ELF-1 (cell line): ENCODE results near the gene NEUROG2.
"Not testable (repeated sequence)": the region's sequence is repeated elsewhere in the genome, so short reads cannot be mapped to it uniquely, and the experiment has no call there.

ENCODE experiments used
- DNase-seq: peaks from one replicate; pipeline ENCODE4 v3.0.0-alpha.2; 2016; ENCODE audit warnings: low read depth, low spot score

The NEUROG2 gene

GRCh38 chr4:112516066-112516470 lies at the start of gene NEUROG2:
Gene NEUROG2, minus strand, starts transcription at chr4:112516180. Its CDS starts 705 bp downstream, at chr4:112515475.
- DNase-seq = no peak

GRCh38 chr4:112564706-112565270 lies 48.8 kb upstream of the NEUROG2 start:
- no peak for DNase-seq

GRCh38 chr4:112563431-112564200 lies 47.6 kb upstream of the NEUROG2 start:
- no peak for DNase-seq

GRCh38 chr4:112562254-112562879 lies 46.4 kb upstream of the NEUROG2 start:
- DNase-seq = no peak

GRCh38 chr4:112560084-112560483 lies 44.1 kb upstream of the NEUROG2 start:
- no peak for DNase-seq

GRCh38 chr4:112559053-112559452 lies 43.1 kb upstream of the NEUROG2 start:
- no peak for DNase-seq

- DNase-seq = no peak
These were observed 41.9 kb upstream of the NEUROG2 start for GRCh38 chr4:112557676-112558411.

GRCh38 chr4:112554271-112554670 lies 38.3 kb upstream of the NEUROG2 start:
- not testable (repeated sequence) for DNase-seq

- DNase-seq = no peak
These were observed 36.7 kb upstream of the NEUROG2 start for GRCh38 chr4:112552668-112553067.

GRCh38 chr4:112550728-112551127 lies 34.7 kb upstream of the NEUROG2 start:
- no peak for DNase-seq

GRCh38 chr4:112546476-112546875 lies 30.5 kb upstream of the NEUROG2 start:
- DNase-seq = no peak

GRCh38 chr4:112545346-112545745 lies 29.4 kb upstream of the NEUROG2 start:
- DNase-seq = no peak

GRCh38 chr4:112540695-112541094 lies 24.7 kb upstream of the NEUROG2 start:
- no peak for DNase-seq

- no peak for DNase-seq
These were observed 20.1 kb upstream of the NEUROG2 start for GRCh38 chr4:112536123-112536522.

GRCh38 chr4:112532267-112532666 lies 16.3 kb upstream of the NEUROG2 start:
- DNase-seq = no peak

- DNase-seq = no peak
These were observed 15.2 kb upstream of the NEUROG2 start for GRCh38 chr4:112531146-112531545.

- no peak for DNase-seq
These were observed 10.1 kb upstream of the NEUROG2 start for GRCh38 chr4:112526061-112526460.

GRCh38 chr4:112523764-112524505 lies 8.0 kb upstream of the NEUROG2 start:
- peak; percentile 94 for DNase-seq

- peak; percentile 87 for DNase-seq
These were observed 7.2 kb upstream of the NEUROG2 start for GRCh38 chr4:112523008-112523721.

- not testable (repeated sequence) for DNase-seq
These were observed 6.5 kb upstream of the NEUROG2 start for GRCh38 chr4:112522431-112522830.
